ENCODE results near the gene CRTC2.
"Not testable (repeated sequence)": the region's sequence is repeated elsewhere in the genome, so short reads cannot be mapped to it uniquely, and the experiment has no call there.

CRTC2 gene

DNA sequence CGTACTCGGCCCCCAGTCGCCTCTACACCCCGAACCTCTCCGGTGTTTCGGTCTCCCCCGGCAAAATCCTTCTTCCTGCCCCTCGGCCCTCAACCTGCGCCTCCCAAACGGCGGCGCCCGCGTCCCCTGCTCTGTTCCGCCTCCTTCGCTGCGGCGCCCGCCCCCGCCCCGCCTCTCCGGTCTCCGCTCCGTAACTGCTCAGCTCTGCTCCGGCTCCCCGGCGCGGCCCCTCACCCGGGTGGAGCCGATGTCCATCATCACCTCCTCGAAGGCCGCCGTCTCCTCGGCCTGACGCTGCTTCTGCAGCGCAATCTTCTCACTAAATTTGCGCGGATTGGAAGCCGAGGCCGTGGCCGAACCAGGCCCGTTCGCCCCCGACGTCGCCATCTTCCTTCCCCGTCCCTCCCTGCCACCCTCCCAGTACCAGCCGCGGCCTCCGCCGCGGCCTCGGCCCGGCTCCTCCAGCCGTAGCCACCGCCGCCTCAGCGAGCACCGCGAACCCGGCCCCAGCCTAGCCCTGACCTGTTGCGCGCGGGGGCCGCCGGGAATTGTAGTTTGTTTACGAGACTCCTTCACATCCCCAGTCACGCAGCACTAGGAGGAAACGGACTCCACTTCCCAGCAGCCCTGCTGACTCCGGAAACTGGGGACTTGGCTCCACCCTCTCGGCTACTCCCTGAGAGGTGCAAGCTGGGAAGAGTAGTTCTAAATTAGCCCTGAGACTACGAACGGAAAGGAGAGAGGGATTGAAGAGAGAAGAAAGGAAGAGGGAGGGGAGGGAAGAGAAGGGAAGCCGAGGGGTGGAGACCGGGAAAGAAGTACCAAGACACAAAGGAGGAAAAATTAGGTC lies at the start of gene CRTC2:
TSS of gene CRTC2 (minus strand) at position 502 of the 850 bp plus-strand sequence. CDS start at position 387, 115 bp downstream.
- FAIRE-seq: peak; percentile 90

DNA sequence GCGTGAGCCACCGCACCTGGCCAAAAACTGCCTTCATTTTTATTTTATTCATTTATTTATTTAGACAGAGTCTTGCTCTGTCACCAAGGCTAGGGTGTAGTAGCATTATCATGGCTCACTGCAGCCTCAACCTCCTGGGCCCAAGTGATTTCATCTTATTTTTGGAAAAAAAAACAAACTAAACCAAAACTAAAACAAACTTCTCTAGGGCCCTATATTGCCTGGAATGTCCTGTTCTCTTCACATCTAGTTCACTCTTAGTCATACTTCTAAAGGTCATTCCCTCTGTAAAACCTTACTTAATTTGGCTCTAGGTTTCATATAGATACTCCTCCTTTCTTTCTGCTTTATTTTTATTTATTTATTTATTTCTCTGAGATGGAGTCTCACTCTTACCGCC lies 47.7 kb upstream of the CRTC2 start:
- FAIRE-seq: no peak

DNA sequence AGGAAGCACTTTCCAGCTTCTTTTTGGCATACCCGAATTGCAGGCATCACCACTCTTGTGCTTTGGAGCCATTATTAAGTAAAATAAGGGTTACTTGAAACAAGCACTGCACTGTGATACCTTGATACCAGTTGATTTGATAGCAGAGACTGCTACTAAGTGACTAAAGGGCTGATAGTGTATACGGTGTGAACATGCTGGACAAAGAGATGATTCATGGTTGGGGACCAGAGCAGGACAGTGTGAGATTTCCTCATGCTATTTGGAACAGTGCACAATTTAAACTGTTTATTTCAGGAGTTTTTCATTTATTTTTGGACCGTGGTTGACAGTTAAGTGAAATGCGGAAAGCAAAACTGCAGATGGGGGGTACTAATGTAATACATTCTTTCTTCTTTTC lies 42.0 kb upstream of the CRTC2 start:
- FAIRE-seq: no peak

DNA sequence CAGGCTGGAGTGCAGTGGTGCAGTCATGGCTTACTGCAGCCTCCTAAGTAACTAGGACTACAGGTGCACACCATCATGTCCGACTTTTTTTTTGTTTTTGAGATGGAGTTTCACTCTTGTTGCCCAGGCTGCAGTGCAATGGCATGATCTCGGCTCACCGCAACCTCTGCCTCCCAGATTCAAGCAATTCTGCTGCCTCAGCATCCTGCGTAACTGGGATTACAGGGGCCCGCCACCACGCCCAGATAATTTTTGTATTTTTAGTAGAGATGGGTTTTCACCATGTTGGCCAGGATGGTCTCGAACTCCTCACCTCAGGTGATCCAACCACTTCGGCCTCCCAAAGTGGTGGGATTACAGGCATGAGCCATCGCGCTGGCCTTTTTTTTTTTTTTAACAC lies 38.5 kb upstream of the CRTC2 start:
- not testable (repeated sequence) for FAIRE-seq

GRCh38 chr1:153995640-153996039 lies 37.2 kb upstream of the CRTC2 start:
- FAIRE-seq: no peak

DNA sequence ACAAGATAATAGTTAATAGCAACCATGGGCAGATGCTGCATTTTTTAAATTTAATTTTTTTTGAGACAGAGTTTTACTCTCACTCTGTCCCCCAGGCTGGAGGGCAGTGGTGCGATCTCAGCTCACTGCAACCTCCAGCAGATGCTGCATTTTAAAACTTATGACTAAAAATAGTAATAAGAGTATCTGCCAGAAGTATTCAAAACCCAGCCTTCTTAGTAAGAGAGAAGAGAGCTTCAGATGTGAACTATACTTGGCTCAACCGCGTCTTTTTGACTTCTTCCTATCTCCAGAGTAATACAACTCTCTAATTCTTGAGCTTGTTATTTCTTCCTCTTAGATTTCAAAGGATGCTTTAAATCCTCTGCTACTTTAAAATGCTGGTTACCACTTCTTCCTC lies 36.8 kb upstream of the CRTC2 start:
- no peak for FAIRE-seq

GRCh38 chr1:153991806-153992205 lies 33.4 kb upstream of the CRTC2 start:
- FAIRE-seq: no peak

- FAIRE-seq: no peak
These were observed 32.8 kb upstream of the CRTC2 start for GRCh38 chr1:153991151-153991630.

DNA sequence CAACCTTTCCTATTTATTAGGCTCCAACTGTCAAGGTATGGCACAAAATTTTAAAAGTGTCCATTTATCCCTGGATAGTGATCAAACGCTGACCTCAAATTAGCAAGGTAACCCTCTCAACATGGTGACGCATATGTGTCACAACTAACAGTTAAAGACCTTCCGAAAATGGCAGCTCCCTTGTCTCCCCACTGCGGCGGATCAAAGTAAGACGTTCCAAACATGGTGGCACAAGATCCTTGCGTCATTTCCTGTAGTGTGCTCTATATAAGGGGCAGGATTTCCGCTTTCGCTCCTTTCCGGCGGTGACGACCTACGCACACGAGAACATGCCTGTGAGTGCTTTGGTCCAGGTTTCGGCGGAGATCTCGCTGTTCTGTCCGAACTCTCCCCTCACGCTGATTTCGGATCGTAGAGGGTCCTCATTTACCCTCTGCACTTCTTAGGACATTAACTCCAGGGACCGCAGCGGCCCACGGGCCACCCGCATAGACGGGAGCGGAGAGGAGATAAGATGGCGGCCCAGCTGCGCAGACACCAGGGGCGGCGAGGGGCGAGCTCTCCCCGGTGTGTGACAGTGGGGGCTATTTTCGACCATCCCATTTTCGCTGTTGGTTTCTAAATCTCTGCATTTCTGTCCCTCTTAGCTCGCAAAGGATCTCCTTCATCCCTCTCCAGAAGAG lies 32.2 kb upstream of the CRTC2 start, which contains the start of gene RPS27:
TSS of gene RPS27 (plus strand) at position 295 of the 683 bp plus-strand sequence. CDS start at position 330, 35 bp downstream.
- peak; percentile 90 for FAIRE-seq

DNA sequence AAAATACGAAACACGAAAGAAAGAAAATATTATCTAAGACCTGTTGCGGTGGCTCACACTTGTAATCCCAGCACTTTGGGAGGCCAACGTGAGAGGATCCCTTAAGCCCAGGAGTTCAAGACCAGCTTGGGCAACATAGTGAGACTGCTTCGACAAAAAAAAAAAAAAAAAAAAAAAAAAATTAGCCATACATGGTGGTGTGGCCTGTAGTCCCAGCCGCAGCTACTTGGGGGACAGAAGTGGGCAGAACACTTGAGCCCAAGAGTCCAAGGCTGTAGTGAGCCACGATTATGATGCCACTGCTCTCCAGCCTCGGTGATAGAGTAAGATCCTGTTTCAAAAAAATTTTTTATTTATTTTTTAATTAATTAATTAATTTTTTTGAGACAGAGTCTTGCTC lies 29.2 kb upstream of the CRTC2 start:
- FAIRE-seq: no peak

- FAIRE-seq: no peak
These were observed 27.7 kb upstream of the CRTC2 start, which contains the start of gene RAB13 for GRCh38 chr1:153985941-153986761. RAB13 (minus strand) TSS chr1:153986339; CDS start chr1:153986236, 103 bp downstream.

DNA sequence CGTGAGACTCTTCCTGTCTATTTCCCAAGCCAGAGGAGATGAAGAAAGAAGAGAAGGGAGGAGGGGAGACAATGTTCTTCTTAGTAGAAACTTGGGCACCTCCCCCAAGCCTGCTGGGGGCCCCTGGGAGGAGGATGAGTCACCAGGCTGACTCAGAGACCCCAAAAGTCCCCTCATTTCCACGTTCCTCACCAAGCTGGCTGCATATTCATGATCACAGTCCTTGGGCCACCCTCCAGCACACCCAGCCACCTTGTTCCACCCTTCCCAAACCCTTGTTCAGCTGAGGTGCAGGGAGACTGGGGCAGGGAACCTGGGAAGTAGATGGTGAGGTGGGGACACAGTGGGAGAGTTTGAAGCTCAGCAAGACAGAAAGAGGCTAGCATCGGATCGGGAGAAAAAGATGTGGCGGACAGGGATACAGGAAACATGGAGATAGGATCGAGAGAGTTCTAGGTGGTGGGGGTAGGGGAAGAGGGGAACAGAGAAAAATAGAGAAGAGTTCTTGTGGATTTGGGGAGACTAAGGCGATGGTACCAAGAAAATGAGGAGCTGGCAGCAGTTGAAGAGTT lies 27.0 kb upstream of the CRTC2 start:
- no peak for FAIRE-seq

- no peak for FAIRE-seq
These were observed 25.9 kb upstream of the CRTC2 start for GRCh38 chr1:153984123-153984894.

GRCh38 chr1:153981735-153982134 lies 23.3 kb upstream of the CRTC2 start:
- not testable (repeated sequence) for FAIRE-seq

- FAIRE-seq: not testable (repeated sequence)
These were observed 20.7 kb upstream of the CRTC2 start for GRCh38 chr1:153979091-153979490.

GRCh38 chr1:153978274-153978909 lies 20.0 kb upstream of the CRTC2 start:
- no peak for FAIRE-seq

DNA sequence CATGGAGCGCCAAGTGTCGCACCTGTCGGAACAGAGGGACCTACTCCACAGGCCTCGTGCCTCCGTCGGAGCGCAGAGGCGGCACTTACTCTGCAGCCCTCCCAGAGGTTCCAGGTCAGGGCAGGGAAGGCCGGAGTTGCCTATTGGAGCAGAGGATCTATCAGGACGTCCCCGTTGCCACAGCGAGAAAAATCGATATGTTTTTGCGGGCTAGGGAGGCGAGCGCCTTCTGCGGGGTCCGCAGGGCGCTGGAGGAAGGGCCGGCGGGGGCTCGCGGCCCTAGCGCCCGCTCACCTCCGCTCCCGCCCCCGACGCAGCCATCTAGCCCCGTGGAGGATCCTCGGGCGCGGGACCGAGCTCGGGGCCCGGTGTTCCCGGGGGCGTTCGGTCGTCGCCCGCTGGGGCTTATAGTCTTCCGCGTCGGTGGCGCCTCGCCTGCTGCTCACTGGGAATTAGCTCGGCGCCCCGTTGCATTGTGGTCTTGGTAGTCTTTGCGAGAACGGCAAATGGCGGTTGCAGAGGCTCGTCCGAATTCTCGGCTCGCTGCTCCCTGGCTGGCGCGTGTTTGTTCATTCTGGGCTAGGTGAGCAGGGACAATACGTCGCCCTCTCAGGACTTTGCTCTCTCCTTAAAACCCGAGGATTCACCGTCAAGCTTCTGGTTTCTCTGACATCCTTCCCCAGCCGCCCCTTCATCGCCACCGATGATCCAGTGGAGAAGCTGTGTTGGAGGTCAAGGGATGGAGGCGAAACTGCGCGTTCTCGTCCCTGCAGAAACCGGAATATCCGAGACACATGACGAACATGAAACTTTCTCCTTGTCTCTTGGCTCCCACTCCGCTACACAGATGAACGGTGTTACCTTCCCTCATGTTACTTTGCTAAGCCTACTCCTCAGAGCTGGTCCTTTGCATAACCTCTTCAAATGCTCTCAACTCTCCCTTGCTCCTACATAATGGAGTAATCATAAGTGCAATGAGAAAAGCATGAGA lies 19.1 kb upstream of the CRTC2 start, which contains the start of gene JTB:
TSS of gene JTB (minus strand) at position 425 of the 991 bp plus-strand sequence. CDS start at position 3, 422 bp downstream.
- no peak for FAIRE-seq

GRCh38 chr1:153976819-153977249 lies 18.4 kb upstream of the CRTC2 start:
- no peak for FAIRE-seq

DNA sequence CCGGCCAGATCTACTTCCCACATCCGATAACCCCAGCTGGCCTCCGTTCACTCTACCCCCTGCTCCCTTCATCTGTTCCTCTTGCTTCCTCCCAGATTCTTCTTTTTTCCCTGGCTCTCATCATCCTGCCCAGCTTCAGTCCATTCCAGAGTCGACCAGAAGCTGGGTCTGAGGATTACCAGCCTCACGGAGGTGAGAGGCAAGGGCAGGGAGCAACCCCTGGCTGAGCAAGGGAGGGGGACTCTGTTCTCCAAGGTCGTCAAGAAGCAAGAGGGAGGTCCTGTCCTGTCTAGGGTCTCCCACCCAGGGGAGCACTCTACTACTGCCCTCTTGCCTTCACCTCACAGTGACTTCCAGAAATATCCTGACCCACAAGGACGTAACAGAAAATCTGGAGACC lies 15.1 kb upstream of the CRTC2 start:
- no peak for FAIRE-seq

GRCh38 chr1:153973071-153973470 lies 14.7 kb upstream of the CRTC2 start:
- FAIRE-seq: no peak
